ENCODE measurements around the gene PRKD2. TPM values are rescaled to one million over a fixed set of nuclear protein-coding genes. Genes with fewer than 3 reads are reported as not detected.
A peak's percentile ranks its signal among the peaks of the same experiment; 100 is the strongest.

Gene PRKD2
- total and polyA plus RNA-seq, 2 donors (not counting 1 experiment from before 2014, with no cell fraction given), result 8.1 to 11.6 TPM

- H3K9ac ChIP-seq (ENCODE audit: insufficient read depth, low read length), result no peak overlapping the region
- H3K4me2 ChIP-seq (ENCODE audit: extremely low read depth, insufficient read depth, low read length), result no peak overlapping the region
- H3K4me3 ChIP-seq (replicated peaks in 1 of 4; ENCODE audit: control extremely low read depth in 1 of 4, insufficient read depth in 1 of 4, low read depth in 3 of 4, low read length in 4 of 4), result no peak overlapping the region
- no peak overlapping the region for H3K27ac ChIP-seq (ENCODE audit: insufficient read depth, low read length)
- H3K36me3 ChIP-seq (ENCODE audit: control insufficient read depth, insufficient read depth, low read length), result no peaks in the 10 kb centered on the region
- H3K9me3 ChIP-seq (ENCODE audit: control insufficient read depth, insufficient read depth, low read depth, low read length), result no peaks in the 10 kb centered on the region
- no peaks in the 10 kb centered on the region for H3K79me2 ChIP-seq (ENCODE audit: control insufficient read depth, insufficient read depth, low read length)
- peaks cover 2% of the 10 kb centered on the region for H3K27me3 ChIP-seq (ENCODE audit: control insufficient read depth, insufficient read depth, low read length)
- peaks cover 10% of the 10 kb centered on the region for H3K4me1 ChIP-seq (ENCODE audit: control insufficient read depth, extremely low read depth, insufficient read depth, low read length)
- H2AFZ ChIP-seq (ENCODE audit: low read length), result no peak overlapping the region
- no peak for DNase-seq (ENCODE audit: low read depth in 2 of 2)
- no peaks in the 10 kb centered on the region for H4K20me1 ChIP-seq (ENCODE audit: control insufficient read depth, extremely low read depth, insufficient read depth, low read length)
- TF ChIP-seq CTCF (conservative IDR thresholded peaks at IDR 0.05 in 1 of 2, IDR thresholded peaks at IDR 0.05 in 1 of 2; ENCODE audit: low read depth in 1 of 2, low read length in 2 of 2), result no peak
- no peak for TF ChIP-seq EZH2 (IDR thresholded peaks at IDR 0.05; ENCODE audit: low read length, missing control alignments)
These were observed 76.3 kb downstream of the PRKD2 start for GRCh38 chr19:46640656-46641055.

GRCh38 chr19:46639358-46640182, 77.3 kb downstream of the PRKD2 start:
- peaks cover 2% of the 10 kb centered on the region for H3K27me3 ChIP-seq (ENCODE audit: control insufficient read depth, insufficient read depth, low read length)
- H3K4me3 ChIP-seq (replicated peaks in 1 of 4; ENCODE audit: control extremely low read depth in 1 of 4, insufficient read depth in 1 of 4, low read depth in 3 of 4, low read length in 4 of 4), result peak overlapping the region; percentile 35 to 60 (median 46)
- H3K27ac ChIP-seq (ENCODE audit: insufficient read depth, low read length), result peak overlapping the region; percentile 36
- peak overlapping the region; percentile 75 for H3K4me2 ChIP-seq (ENCODE audit: extremely low read depth, insufficient read depth, low read length)
- peaks cover 10% of the 10 kb centered on the region for H3K4me1 ChIP-seq (ENCODE audit: control insufficient read depth, extremely low read depth, insufficient read depth, low read length)
- TF ChIP-seq CTCF (conservative IDR thresholded peaks at IDR 0.05 in 1 of 2, IDR thresholded peaks at IDR 0.05 in 1 of 2; ENCODE audit: low read depth in 1 of 2, low read length in 2 of 2), result no peak
- no peak for TF ChIP-seq EZH2 (IDR thresholded peaks at IDR 0.05; ENCODE audit: low read length, missing control alignments)
- H4K20me1 ChIP-seq (ENCODE audit: control insufficient read depth, extremely low read depth, insufficient read depth, low read length), result no peaks in the 10 kb centered on the region
- no peaks in the 10 kb centered on the region for H3K36me3 ChIP-seq (ENCODE audit: control insufficient read depth, insufficient read depth, low read length)
- peak overlapping the region; percentile 25 for H3K9ac ChIP-seq (ENCODE audit: insufficient read depth, low read length)
- DNase-seq (ENCODE audit: low read depth in 2 of 2), result peak; percentile 51 to 65
- no peaks in the 10 kb centered on the region for H3K79me2 ChIP-seq (ENCODE audit: control insufficient read depth, insufficient read depth, low read length)
- H3K9me3 ChIP-seq (ENCODE audit: control insufficient read depth, insufficient read depth, low read depth, low read length), result no peaks in the 10 kb centered on the region
- H2AFZ ChIP-seq (ENCODE audit: low read length), result peak overlapping the region; percentile 17

GRCh38 chr19:46637224-46637623, 79.7 kb downstream of the PRKD2 start:
- Histone ChIP-seq H4K20me1 (ENCODE audit: control insufficient read depth, extremely low read depth, insufficient read depth, low read length) (no peaks in the 10 kb centered on the region), H3K4me3 (replicated peaks in 1 of 4; ENCODE audit: control extremely low read depth in 1 of 4, insufficient read depth in 1 of 4, low read depth in 3 of 4, low read length in 4 of 4) (no peak overlapping the region), H3K36me3 (ENCODE audit: control insufficient read depth, insufficient read depth, low read length) (no peaks in the 10 kb centered on the region), H3K79me2 (ENCODE audit: control insufficient read depth, insufficient read depth, low read length) (no peaks in the 10 kb centered on the region), H3K9ac (ENCODE audit: insufficient read depth, low read length) (no peak overlapping the region), H3K4me1 (ENCODE audit: control insufficient read depth, extremely low read depth, insufficient read depth, low read length) (peaks cover 10% of the 10 kb centered on the region), H3K27me3 (ENCODE audit: control insufficient read depth, insufficient read depth, low read length) (peaks cover 2% of the 10 kb centered on the region), H3K4me2 (ENCODE audit: extremely low read depth, insufficient read depth, low read length) (no peak overlapping the region), H3K27ac (ENCODE audit: insufficient read depth, low read length) (no peak overlapping the region), H2AFZ (ENCODE audit: low read length) (no peak overlapping the region), H3K9me3 (ENCODE audit: control insufficient read depth, insufficient read depth, low read depth, low read length) (no peaks in the 10 kb centered on the region)
- TF ChIP-seq CTCF (conservative IDR thresholded peaks at IDR 0.05 in 1 of 2, IDR thresholded peaks at IDR 0.05 in 1 of 2; ENCODE audit: low read depth in 1 of 2, low read length in 2 of 2) (no peak), EZH2 (IDR thresholded peaks at IDR 0.05; ENCODE audit: low read length, missing control alignments) (peak; percentile 34)
- DNase-seq (ENCODE audit: low read depth in 2 of 2), result no peak

Data from fibroblast of lung (primary cell).